Skin of body (tissue), 2 donors: Measurements from ENCODE around the gene DNAJA1. TPM values are rescaled to one million over a fixed set of nuclear protein-coding genes. Genes with fewer than 3 reads are reported as not detected.
"Not testable (repeated sequence)": the region's sequence is repeated elsewhere in the genome, so short reads cannot be mapped to it uniquely, and the experiment has no call there.

Experiments
- DNase-seq: peaks from one replicate; lab custom pipeline; 2025; lab: John Stamatoyannopoulos, UW
- total RNA-seq: library from RNA; depleted of rRNA; stranded (reverse); fragments of >200 nt; gene quantifications from one replicate; pipeline ENCODE4 v1.2.3, GENCODE V29; 2014

The DNAJA1 gene
- total RNA-seq: 66.0 TPM

- DNase-seq: peak; percentile 95
Observed at GRCh38 chr9:33024966-33025571, at the start of gene DNAJA1. TSS of gene DNAJA1 (plus strand) at chr9:33025273. CDS start at chr9:33026485, 1,212 bp downstream.

- DNase-seq: no peak
Observed at GRCh38 chr9:32978051-32978450, 47.0 kb upstream of the DNAJA1 start.

DNA sequence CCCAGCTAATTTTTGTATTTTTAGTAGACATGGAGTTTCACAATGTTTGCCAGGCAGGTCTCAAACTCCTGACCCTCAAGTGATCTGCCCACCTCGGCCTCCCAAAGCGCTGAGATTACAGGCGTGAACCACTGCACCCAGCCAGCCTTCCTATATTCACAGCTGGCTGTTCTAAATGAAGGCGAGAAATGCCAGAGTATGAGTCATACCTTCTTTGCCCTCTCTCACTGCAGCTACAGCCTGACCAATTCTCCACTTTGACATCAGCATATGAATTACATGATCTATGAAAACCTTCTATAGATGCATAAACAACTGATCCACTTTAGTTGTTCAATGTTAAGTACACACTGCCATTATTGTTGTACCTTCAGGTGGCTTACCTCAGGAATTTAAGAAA is 38.1 kb upstream of the DNAJA1 start:
- DNase-seq: no peak

DNA sequence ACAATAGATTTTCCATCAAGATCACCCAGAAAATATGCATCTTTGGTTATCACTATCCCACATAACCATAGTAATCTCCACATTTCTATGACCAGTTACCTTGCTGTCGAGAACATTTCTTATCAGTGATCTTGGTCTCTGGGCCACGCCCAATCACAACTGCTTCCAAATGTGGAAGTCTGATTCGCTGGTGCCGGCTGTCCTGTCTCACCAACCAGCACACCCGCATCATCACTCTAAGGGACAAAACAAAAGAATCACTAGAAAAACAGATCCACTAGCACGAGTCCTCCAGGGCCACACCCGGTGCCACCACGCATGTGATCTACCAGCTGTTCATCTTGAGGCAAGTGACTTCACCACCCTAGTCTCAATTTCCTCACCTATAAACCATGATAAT is 35.4 kb upstream of the DNAJA1 start:
- DNase-seq: no peak

- no peak for DNase-seq
Observed at GRCh38 chr9:32991897-32992594, 33.0 kb upstream of the DNAJA1 start.

- no peak for DNase-seq
Observed at GRCh38 chr9:32992595-32993238, 32.4 kb upstream of the DNAJA1 start.

- not testable (repeated sequence) for DNase-seq
Observed at GRCh38 chr9:33000682-33001055, 24.4 kb upstream of the DNAJA1 start.

DNA sequence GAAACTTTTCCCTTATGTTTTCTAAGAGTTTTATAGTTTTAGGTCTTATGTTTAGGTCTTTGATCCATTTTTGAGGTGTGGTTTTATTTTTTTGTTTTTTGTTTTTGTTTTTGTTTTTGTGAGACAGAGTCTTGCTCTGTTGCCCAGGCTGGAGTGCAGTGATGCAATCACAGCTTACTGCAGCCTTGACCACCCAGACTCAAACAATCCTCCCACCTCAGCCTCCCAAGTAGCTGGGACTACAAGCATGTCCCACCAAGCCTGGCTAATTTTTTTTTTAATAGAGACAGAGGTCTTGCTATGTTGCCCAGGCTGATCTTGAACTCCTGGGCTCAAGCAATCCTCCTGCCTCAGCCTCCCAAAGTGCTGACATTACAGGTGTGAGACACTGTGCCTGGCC is 19.7 kb upstream of the DNAJA1 start:
- DNase-seq: not testable (repeated sequence)

DNA sequence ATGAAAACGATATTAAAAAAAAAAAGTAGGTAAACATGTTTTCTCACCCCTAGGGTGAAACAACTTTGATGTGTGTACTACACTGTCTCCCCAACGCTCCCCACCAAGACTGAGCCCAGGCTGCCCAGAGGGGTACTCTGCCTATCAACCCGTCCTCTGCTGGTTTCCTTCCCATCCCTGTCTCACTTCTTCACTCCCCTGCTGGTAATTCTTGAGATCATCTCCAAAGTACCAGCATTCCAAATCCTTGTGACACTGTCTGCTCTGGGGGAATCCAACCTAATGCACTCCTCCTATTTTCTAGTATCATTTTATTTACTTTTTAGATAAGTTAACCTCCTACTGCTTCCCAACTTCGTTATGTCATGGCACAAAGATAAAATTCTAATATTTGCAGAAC is 17.3 kb upstream of the DNAJA1 start:
- DNase-seq: no peak

- DNase-seq: no peak
Observed at GRCh38 chr9:33011831-33012230, 13.2 kb upstream of the DNAJA1 start.

DNA sequence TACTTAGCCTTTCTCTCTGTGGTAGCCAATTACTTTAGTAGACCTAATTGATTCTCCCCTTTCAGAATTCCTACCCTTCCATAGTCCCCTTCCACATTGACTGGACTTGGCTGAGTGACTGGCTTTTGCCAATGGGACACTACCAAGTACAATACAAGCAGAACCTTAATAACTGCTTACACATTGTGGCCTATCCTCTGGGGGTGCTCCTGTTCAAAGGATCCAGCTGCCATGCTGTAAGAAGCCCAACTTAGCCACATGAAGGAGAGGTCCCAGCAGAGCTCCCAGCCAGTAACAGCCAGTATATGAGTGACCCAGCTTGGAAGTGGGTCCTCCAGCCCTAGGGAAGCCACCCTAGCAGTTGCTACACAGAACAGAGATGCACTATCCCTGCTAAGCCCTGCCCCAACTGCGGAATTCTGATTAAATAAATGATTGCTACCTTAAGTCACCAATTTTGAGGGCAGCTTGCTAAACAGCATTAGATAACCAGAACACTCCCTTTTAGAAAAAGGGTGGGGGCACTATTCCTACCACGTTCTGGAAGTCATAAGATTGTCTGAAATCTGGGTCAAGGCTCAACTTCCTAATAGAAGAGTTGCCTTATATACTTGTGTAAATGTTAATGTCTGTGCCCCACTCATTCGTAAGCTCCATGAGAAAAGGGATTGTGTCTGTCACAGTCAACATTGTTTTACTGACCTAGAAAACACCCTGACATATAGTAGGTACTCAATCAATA is 12.6 kb upstream of the DNAJA1 start:
- no peak for DNase-seq

- DNase-seq: no peak
Observed at GRCh38 chr9:33013962-33014664, 11.0 kb upstream of the DNAJA1 start.

- DNase-seq: no peak
Observed at GRCh38 chr9:33014665-33015014, 10.4 kb upstream of the DNAJA1 start.

DNA sequence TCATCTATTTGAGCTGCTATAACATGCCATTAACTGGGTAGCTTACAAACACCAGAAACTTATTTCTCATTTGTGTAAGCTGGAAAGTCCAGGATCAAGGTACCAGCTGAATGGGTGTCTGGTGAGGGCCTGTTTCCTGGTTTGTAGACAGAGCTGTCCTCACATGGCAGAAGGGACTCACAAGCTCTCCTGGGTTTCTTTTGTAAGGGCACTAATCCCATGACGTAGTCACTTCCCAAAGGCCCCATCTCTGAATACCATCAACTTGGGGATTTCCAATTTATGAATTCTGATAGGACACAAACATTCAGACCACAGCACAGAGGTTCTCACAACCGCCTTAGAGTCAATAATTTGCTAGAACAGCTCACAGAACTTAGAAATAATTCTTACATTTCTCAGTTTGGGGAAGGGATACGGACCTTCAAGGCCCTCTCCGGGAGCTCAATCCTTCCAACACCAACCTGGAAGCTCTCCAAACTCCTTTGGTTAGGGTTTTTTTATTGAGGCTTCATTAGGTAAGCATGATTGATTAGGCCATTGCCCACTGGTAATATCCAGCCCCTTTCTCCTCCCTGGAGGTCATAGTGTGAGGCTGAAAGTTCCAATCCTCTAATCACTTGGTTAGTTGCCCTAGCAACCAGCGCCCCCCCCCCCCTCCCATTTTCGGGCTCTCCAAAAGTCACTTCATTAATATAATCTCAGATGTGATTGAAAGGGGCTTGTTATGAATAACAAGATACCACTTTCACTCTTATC is 7.6 kb upstream of the DNAJA1 start:
- no peak for DNase-seq

- no peak for DNase-seq
Observed at GRCh38 chr9:33019797-33020196, 5.3 kb upstream of the DNAJA1 start.

GRCh38 chr9:33022303-33022702 is 2.8 kb upstream of the DNAJA1 start:
- DNase-seq: no peak

GRCh38 chr9:33022755-33023154 is 2.3 kb upstream of the DNAJA1 start:
- no peak for DNase-seq

- no peak for DNase-seq
Observed at GRCh38 chr9:33023661-33024060, 1.4 kb upstream of the DNAJA1 start.

- peak; percentile 41 for DNase-seq
Observed at GRCh38 chr9:33024126-33024965, 727 bp upstream of the DNAJA1 start.
